Measurements from ENCODE around the gene NTF3.

The NTF3 gene

DNA sequence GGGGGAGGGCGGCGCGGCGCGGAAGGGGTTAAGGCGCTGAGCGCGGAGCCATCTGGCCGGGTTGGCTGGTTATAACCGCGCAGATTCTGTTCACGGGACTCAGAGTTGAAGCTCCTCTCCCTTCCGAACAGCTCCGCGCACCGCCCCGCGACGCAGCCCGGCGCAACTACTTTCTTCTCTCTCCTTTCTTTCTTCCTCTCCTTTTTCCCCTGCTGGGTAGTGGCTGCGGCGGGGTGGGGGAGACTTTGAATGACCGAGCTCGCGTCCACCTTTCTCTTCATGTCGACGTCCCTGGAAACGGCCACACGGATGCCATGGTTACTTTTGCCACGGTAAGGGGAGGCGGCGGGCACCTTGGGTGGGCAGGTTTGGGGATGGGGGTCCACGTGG is at the start of gene NTF3:
NTF3 (plus strand) TSS at position 98 of the 390 bp plus-strand sequence; CDS start at position 315, 217 bp downstream.
- DNase-seq (ENCODE audit: low spot score) = peak; percentile 71

DNA sequence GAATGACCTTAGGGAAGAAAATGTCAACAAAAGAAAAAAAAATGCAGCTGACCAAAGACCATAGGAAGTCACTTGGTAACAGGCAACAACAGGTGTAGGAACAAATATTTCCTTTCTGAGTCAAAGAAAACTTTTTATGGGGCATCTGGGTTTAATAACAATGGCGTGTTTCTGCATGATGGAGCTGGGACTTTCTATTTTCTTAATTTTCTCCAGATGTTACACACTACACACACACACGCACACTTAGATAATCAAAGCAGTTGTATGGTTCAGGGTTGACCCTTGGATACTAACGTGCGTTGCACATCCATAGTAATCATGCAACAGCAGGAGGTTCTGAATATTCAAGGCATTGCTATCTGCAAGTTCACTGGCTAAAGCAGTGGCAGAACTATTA is 47.9 kb upstream of the NTF3 start:
- no peak for DNase-seq (ENCODE audit: low spot score)

GRCh38 chr12:5388581-5389535 is 43.0 kb upstream of the NTF3 start:
- no peak for DNase-seq (ENCODE audit: low spot score)

- DNase-seq (ENCODE audit: low spot score) = no peak
Measured at GRCh38 chr12:5390174-5390799, 41.6 kb upstream of the NTF3 start.

- DNase-seq (ENCODE audit: low spot score) = peak; percentile 29
Measured at GRCh38 chr12:5391653-5392052, 40.3 kb upstream of the NTF3 start.

- no peak for DNase-seq (ENCODE audit: low spot score)
Measured at GRCh38 chr12:5392961-5393360, 38.9 kb upstream of the NTF3 start.

DNA sequence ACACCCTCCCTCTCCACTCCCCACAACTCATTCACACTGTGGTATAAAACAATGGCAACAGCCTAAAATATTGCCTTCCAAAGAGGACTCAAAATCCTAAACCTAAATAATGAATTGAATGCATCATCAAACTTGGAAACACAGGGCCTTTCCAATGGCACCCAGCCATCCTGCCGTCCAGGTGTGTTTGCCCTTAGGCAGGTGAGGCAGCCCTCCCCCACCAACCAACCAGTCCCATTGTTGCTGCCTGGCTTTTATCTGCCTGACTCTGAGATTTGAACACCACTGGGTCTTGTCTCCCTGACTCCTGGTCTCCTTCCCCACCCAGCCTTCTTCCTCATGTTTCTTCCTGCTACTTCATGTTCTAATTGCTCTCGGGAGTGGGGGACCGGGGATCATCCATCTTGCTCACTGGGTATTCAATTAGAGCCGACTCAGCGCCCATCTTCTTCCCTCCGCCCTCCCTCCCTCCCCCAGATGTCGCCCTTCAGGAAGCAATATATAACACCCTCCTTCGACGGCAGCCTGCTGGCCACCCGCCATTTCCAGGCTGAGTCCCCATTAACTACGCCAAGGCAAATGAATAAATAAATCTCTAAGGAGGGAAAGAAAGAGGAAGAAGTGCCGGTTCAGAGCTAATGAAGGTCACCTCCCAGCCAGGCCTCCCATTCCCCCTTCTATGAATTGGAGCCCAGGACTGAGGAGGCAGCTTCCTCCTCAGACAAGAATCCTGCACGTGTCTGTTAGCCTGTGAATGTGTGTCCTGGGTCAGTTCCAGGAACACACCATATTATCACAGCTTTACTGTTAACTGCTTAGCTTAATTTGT is 36.3 kb upstream of the NTF3 start:
- no peak for DNase-seq (ENCODE audit: low spot score)

DNA sequence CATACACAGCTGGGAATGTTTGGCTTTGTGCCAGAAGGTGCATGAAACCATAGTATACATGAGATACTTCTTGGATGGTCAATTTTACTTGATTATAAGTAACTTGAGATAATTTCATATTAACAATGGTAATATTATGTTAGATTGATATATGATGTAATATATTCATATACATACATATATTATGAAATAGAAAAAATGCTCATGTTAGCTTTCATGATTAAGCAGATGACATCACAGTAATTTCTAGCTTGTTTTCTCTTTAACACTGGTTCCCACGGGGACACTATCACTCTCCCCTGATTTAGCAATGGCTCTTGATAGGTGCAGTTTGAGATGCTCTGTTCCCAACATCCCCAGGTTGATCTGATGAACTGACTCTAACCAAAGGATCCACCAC is 35.4 kb upstream of the NTF3 start:
- DNase-seq (ENCODE audit: low spot score) = no peak

DNA sequence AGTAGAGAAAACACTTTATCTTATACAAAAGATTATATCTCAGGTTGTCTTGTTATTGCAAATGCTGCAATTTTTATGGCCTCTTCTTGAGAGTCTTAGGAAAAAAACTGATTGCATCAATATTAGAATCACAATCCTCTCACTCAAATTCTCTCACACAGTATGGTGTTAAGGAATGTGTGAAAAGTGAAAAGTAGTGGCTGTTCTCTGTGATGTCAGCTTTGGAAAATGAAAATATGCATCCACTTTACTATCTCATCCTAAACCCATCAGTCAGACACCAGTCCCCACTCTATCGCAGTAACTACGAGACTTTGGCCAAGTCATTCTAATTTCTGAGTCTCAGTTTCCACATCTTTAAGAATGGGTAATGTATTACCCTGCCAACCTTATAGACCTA is 32.6 kb upstream of the NTF3 start:
- no peak for DNase-seq (ENCODE audit: low spot score)

GRCh38 chr12:5402009-5402935 is 29.6 kb upstream of the NTF3 start:
- DNase-seq (ENCODE audit: low spot score) = no peak

DNA sequence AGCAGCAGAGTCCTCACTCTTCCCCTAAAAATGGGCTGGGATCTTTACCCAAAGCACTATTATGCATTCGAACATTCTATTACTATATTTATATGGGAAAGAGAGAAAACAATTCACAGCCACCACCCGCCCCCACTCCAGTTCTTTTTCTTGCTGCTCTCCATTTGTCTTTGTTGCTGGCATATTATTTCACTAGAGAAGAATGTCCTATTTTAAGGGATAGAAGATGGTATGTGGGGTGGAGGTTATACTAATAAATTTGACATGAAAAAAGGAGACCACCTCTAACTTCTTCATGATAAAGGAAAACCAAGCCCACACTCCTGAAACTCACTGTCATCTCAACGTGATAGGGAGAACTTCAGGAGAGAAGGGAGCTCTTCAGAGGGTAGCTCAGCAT is 28.5 kb upstream of the NTF3 start:
- no peak for DNase-seq (ENCODE audit: low spot score)

DNA sequence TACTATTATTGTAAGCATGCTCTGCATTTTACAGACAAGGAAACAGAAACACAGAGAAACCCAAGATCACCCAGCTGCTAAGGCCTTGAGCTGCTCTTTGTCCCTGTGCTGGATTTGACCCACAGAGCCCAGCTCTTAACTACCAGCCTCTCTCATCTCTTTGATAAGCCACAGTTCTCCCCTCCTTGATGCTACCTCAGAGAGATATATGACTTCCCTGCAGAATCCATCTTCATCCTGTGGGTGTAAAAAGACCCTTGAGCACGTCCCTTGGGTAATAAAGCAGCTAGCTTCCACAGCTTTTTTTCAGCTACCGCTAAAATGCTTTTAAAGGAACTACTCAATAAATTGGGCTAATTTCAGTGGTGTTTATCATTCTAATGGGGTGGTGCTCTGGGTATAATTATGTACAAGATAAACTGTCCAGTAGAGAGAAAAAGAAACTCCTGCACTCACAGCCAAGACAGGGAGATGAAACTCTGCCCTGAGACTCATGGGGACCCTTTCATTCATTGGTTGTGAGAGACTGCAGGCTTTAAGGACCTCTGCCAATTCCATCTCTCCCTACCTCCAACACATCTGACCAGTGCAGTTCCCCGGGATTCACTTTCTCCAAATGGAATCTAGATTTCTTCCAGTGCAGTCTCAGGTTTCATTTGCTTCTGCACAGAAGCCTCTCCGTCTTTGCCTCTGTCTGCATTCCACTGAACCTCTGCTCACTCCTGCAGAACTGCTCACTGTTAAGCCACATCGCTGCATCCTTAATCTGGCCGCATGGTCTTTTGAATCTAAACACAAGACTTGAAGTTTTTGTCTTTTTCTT is 24.7 kb upstream of the NTF3 start:
- no peak for DNase-seq (ENCODE audit: low spot score)

- no peak for DNase-seq (ENCODE audit: low spot score)
Measured at GRCh38 chr12:5409619-5410018, 22.3 kb upstream of the NTF3 start.

GRCh38 chr12:5416571-5416970 is 15.3 kb upstream of the NTF3 start:
- DNase-seq (ENCODE audit: low spot score) = no peak

- no peak for DNase-seq (ENCODE audit: low spot score)
Measured at GRCh38 chr12:5417500-5417899, 14.4 kb upstream of the NTF3 start.

DNA sequence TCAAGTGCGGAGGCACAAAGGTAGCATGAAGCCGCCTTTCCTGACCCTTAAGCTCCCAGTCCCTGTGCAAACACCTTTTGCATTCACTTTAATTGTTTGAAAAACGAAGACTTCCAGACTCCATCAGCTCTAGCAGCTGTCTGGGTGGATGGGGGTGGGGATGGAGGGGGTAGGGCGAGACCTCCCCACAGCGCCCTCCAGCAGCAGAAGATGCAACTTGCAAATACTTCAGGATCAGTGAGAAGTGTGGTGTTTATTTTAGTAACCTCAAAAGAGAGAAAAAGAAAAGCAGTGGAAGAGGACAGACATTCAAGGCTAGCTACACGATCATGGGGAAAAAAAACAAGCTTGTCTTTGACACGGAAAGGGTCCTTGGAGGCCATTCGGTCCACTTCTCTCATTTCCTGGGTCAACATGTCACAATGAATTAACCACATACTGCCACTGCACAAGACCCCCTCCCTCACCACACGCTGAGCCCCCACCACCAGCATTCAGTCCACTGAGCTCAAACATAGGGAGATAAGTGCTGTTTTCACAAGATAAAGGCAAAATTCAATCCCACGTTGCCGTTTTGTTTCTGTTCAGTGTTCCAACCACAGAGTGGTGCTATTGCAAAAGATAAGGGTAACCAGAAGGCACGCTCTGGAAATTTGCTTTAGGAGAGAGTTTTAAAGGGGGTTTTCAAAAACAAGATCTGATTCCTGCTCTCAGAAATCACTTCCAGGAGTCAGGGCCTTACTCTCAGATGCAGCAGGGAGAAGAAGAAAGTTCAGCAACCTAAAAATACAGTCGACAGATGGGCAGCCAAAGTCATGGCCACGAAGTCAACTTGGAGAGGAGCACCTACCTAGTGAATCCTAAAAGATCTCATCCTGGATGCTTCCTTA is 3.3 kb upstream of the NTF3 start:
- peak; percentile 49 for DNase-seq (ENCODE audit: low spot score)

GRCh38 chr12:5429741-5430557 is 2.0 kb upstream of the NTF3 start:
- no peak for DNase-seq (ENCODE audit: low spot score)

Data from HuH-7.5 (cell line).